EL (cell line): Measurements from ENCODE around the gene BTN2A1.
"Not testable (repeated sequence)": the region's sequence is repeated elsewhere in the genome, so short reads cannot be mapped to it uniquely, and the experiment has no call there.

Source experiments
- DNase-seq: peaks from one replicate; pipeline ENCODE4 v3.0.0-alpha.2; 2016

The BTN2A1 gene

GRCh38 chr6:26457806-26458688 lies at the start of gene BTN2A1:
BTN2A1 (plus strand) TSS chr6:26457955; CDS start chr6:26458637, 682 bp downstream.
- DNase-seq, result peak; percentile 92

DNA sequence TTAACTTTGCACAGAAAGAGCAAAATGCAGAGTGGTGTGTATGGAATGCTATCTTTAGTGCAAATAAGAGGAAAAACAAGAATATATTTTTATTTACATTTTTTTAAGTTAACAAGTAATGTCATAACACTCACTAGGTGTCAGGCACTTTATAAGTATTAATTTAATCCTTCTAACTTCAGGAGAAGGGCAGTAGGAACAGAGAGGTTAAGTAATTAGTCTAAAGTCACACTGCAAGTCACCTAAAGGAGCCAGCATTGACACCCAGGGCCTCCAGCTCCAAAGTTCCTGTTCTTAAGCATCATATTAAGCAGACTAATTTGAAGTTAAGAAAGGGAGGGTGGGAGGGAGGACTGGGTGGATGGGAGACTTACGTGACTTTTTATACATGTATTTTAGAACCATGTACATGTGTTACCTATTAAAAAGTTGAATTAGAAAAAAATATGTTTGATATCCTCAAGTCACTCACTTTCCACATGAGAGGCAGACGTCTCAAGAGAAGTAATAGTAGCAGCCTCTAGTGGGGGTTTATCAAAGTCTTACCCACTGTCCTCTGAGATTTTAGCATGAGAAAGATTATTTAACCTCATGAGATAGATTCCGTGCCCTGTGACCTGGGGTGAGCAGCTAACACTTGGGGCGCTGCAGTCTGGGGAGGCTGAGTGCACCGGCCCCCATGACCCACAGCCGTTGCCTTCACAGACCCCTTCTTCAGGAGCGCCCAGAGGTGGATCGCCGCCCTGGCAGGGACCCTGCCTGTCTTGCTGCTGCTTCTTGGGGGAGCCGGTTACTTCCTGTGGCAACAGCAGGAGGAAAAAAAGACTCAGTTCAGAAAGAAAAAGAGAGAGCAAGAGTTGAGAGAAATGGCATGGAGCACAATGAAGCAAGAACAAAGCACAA lies 48.7 kb upstream of the BTN2A1 start:
- no peak for DNase-seq

GRCh38 chr6:26411751-26412150 lies 46.0 kb upstream of the BTN2A1 start:
- peak; percentile 56 for DNase-seq

DNA sequence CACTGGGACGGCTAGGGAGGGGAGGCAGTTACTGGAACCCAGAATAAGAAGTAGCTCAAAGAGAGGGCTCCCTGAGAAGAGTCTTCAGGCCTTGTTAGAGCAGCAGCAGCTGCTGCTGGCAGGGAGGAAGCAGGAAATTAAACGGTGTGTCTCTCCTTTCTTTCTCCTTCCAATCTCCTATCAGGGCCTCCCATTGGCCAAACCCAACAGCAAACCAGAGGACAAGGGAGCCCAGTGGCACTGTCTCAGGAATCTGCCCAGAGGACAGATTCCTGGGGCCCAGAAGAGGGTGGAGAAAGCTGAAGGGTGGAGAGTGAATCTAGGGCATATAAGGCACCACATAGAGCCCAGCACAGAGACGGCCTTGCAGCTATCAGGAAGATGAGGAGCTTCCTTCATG lies 45.5 kb upstream of the BTN2A1 start:
- peak; percentile 31 for DNase-seq

- no peak for DNase-seq
Observed at GRCh38 chr6:26412954-26413353, 44.8 kb upstream of the BTN2A1 start.

DNA sequence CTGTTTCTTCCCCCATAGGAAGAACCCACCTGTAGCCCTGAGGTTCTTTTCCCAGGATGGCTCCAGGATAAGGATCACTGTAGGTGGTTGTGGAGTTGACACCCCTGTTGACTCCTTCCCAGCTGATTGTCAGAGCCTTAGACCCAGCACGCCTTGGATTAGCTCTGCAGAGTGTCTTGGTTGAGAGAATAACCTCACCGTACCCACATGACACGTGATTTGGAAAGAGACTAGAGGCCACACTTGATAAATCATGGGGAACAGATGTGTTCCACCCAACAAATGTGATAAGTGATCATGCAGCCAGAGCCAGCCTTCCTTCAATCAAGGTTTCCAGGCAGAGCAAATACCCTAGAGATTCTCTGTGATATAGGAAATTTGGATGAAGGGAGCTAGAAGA lies 43.5 kb upstream of the BTN2A1 start:
- no peak for DNase-seq

GRCh38 chr6:26415036-26415614 lies 42.6 kb upstream of the BTN2A1 start:
- DNase-seq, result no peak

DNA sequence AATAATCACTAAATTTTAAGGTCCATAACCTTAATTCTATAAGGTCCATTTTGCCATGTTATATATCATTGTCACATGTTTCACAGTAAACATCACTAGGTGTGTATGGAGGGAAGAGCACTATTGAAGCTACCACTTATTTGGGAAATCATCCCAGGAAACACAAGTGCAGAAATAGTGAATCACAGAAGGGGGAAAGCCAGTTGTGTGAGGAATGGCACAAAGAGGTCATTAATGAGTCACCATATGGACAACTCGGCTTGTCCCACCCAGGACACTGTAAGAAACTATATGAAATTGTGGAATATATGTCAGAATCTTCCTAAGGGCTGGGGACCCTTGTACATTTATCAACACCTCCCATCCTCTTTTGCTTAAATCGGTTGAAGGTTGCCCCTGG lies 42.0 kb upstream of the BTN2A1 start:
- peak; percentile 27 for DNase-seq

- no peak for DNase-seq
Observed at GRCh38 chr6:26416288-26416687, 41.5 kb upstream of the BTN2A1 start.

DNA sequence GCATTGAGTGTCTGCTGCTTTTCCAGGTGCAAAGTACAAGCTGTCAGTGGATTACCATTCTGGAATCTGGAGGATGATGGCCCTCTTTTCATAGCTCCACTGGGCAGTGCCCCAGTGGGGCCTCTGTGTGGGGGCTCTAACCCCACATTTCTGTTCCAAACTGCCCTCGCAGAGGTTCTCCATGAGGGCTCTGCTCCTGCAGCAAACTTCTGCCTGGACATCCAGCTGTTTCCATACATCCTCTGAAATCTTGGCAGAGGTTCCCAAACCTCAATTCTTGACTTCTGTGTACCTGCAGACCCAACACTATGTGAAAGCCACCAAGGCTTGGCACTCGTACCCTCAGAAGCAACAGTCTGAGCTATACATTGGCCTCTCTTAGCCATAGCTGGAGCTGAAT lies 39.7 kb upstream of the BTN2A1 start:
- DNase-seq, result not testable (repeated sequence)

DNA sequence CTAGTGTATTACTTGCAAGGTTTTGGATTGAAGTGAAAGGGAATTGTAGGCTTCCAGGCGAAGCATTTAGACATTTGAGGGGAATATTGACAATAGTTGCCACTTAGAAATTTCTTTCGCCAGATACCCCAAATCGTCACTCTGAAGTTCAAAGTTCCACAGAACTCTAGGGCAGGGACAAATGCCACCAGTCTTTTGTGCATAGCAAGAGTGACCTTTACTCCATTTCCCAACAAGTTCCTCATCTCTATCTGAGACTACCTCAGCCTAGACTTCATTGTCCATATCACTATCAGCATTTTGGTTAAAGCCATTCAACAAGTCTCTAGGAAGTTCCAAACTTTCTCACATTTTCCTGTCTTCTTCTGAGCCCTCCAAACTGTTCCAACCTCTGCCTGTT lies 39.0 kb upstream of the BTN2A1 start:
- not testable (repeated sequence) for DNase-seq

DNA sequence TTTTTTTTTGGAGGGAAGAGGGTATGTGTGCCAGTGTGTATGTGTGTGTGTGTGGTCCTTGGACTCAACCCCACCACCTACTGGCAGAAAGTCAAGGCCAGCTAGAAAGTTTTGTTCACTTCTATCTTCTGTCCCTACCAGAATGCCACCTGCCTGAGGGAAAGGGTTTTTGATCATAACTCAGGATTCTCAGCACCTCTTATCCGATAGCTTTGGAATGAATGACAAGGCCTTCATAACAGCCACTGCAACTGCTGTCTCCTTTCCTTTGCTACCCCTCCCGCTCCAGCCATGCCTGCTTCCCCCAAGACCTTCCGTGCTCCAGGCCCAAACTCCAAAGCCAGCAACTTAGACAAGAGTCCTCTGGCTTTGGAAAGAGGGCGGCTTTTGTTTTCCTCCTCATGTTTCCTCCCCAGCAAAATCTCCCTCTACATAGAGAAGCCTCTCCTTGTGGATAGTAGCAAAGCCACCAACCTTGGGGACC lies 37.0 kb upstream of the BTN2A1 start:
- DNase-seq, result peak; percentile 63

GRCh38 chr6:26421259-26422144 lies 36.3 kb upstream of the BTN2A1 start:
- peak; percentile 92 for DNase-seq

- DNase-seq, result no peak
Observed at GRCh38 chr6:26422329-26422728, 35.4 kb upstream of the BTN2A1 start.

DNA sequence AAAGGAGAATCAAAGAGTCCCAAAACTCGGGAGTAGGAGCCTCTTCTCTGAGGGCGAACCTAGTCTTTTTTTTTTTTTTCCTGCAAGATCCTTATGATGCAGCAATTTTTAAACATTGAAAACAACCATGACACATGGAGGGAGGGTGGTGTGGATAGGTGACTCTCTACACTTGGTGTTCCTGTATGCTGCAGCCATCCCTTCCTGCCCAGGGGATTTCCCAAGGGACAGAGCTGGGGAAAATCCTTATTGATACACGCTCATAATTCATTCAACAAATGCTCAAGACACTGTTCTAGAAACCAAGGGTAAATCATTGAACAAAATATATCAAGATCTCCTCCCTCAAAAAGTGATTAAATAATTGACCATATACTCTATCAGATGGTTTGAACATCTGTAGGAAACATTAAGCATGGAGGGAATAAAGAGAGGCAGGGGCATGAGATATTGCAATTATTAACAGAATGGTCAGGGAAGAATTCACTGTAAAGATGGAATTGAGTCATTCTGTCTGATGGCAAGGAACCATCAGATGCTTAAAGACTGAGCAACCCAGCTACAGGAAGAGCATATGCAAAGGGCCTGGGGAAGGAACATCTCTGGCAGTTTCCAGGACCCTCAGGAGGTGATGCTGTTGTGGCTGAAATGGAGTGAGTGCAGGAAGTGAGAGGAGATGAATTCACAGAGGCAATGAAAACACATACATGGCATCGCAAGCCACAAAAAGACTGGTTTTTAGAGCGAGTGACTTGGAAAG lies 30.9 kb upstream of the BTN2A1 start:
- DNase-seq, result no peak

DNA sequence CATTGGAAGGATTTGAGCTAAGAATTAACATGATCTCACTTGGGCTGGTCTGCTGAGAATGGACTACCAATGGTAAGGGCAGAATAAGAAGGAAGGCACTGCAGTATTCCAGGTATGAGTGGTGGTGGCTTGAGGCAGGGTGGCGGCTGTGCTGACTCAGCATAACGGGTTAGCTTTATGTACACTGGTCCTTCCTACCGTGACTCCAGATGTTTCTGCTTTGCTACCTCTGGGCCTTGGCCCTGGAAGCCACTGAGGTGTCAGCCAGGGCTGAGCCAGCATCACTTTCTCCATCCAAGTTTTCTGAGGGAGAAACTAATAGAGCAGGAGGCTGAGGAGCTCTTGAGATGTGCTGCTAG lies 30.3 kb upstream of the BTN2A1 start:
- no peak for DNase-seq

DNA sequence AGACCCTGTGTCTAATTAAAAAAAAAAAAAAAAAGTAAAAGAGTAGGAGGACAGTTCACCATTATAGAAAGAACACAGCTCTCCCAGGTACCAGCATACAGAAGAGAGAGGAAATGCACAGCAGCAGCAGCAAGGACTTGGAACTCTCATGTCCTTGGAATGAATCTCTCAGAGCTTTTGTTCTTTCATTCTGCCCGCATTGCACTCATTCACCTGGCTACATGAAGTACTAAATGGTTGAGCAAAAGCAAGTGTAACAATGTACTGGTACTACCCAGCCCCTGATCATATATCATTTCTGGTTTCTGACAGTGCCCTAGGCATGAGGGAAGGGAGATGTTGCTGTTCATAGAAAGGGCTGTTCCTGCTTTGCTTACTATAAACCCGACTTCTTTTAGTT lies 29.5 kb upstream of the BTN2A1 start:
- DNase-seq, result no peak

GRCh38 chr6:26430787-26431186 lies 27.0 kb upstream of the BTN2A1 start:
- no peak for DNase-seq

DNA sequence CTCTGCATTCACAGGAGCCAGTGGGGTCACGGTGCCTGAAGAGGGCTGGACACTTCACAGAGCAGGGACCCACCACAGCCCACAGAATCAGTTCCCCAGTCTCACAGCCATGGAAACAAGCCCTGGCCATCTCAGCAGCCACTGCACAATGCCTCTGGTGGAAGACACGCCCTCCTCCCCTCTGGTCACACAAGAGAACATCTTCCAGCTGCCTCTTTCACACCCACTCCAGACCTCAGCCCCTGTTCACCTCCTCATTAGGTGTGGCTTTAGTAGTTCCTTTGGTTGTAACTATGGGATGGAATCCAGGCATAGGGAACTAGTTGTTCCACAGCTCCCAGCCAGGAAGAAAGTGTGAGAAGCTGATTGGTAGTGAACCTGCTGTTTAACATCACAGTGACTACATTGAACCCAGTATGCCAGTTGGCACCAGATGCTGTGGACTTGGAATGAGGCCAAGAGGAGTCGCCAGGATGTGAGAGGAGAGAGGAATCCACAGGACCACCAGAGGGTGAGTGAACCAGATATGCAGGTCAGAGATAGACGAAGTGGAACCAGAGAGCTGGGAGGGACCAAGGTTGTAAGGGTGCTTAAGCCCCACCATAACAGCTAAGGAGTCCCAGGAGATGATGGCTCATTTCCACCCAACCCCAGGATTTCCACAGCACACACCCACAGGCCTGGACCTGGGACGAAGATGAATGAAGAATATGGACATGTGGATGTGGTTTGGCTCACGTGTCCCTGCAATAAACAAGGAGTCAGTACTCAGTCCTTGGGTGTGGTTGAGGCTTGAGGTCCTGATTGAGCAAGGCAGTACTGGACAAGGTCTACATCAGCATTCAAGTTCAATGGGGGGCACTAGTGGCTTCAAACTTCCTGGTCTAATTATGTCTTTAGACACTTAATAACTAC lies 26.2 kb upstream of the BTN2A1 start:
- DNase-seq, result no peak

- DNase-seq, result peak; percentile 28
Observed at GRCh38 chr6:26432627-26433201, 25.0 kb upstream of the BTN2A1 start.
